Suppressor macrophage treated with lipopolysaccharide for 4 hours (primary cell): Measurements from ENCODE around the gene SLC38A8.

Experiments
- DNase-seq: peaks from one replicate; pipeline ENCODE4 v3.0.0-alpha.2; 2020

Gene SLC38A8

GRCh38 chr16:84068041-84068440 lies 25.4 kb upstream of the SLC38A8 start:
- DNase-seq, result no peak

- no peak for DNase-seq
These were observed 25.0 kb upstream of the SLC38A8 start for GRCh38 chr16:84067640-84068039.

GRCh38 chr16:84065536-84066132 lies 23.0 kb upstream of the SLC38A8 start:
- peak; percentile 61 for DNase-seq

GRCh38 chr16:84063980-84064379 lies 21.4 kb upstream of the SLC38A8 start:
- no peak for DNase-seq

GRCh38 chr16:84062734-84063640 lies 20.4 kb upstream of the SLC38A8 start:
- DNase-seq, result peak; percentile 81

- DNase-seq, result no peak
These were observed 18.7 kb upstream of the SLC38A8 start for GRCh38 chr16:84061236-84061819.

- DNase-seq, result no peak
These were observed 17.6 kb upstream of the SLC38A8 start for GRCh38 chr16:84059946-84060901.

- DNase-seq, result no peak
These were observed 16.5 kb upstream of the SLC38A8 start for GRCh38 chr16:84059111-84059510.

- no peak for DNase-seq
These were observed 16.1 kb upstream of the SLC38A8 start for GRCh38 chr16:84058664-84059063.

GRCh38 chr16:84058211-84058610 lies 15.6 kb upstream of the SLC38A8 start:
- no peak for DNase-seq

- no peak for DNase-seq
These were observed 14.3 kb upstream of the SLC38A8 start for GRCh38 chr16:84056933-84057332.

GRCh38 chr16:84055801-84056634 lies 13.4 kb upstream of the SLC38A8 start:
- DNase-seq, result no peak

- DNase-seq, result no peak
These were observed 12.8 kb upstream of the SLC38A8 start for GRCh38 chr16:84055366-84055765.

GRCh38 chr16:84054916-84055315 lies 12.3 kb upstream of the SLC38A8 start:
- no peak for DNase-seq

- DNase-seq, result no peak
These were observed 11.7 kb upstream of the SLC38A8 start for GRCh38 chr16:84054271-84054670.

- no peak for DNase-seq
These were observed 10.6 kb upstream of the SLC38A8 start for GRCh38 chr16:84053237-84053636.

GRCh38 chr16:84052071-84052622 lies 9.6 kb upstream of the SLC38A8 start:
- no peak for DNase-seq

GRCh38 chr16:84050316-84050715 lies 7.7 kb upstream of the SLC38A8 start:
- DNase-seq, result no peak

- no peak for DNase-seq
These were observed 6.9 kb upstream of the SLC38A8 start for GRCh38 chr16:84049403-84050060.

GRCh38 chr16:84048871-84049270 lies 6.3 kb upstream of the SLC38A8 start:
- DNase-seq, result no peak

GRCh38 chr16:84048270-84048669 lies 5.7 kb upstream of the SLC38A8 start:
- no peak for DNase-seq
